OCI-M2 (cell line): ENCODE results near the gene TXNDC12.
"Not testable (repeated sequence)": the region's sequence is repeated elsewhere in the genome, so short reads cannot be mapped to it uniquely, and the experiment has no call there.

Source experiments
- DNase-seq: peaks from one replicate; lab custom pipeline; 2025; ENCODE audit not compliant: unreplicated experiment; lab: John Stamatoyannopoulos, UW

TXNDC12 gene

DNA sequence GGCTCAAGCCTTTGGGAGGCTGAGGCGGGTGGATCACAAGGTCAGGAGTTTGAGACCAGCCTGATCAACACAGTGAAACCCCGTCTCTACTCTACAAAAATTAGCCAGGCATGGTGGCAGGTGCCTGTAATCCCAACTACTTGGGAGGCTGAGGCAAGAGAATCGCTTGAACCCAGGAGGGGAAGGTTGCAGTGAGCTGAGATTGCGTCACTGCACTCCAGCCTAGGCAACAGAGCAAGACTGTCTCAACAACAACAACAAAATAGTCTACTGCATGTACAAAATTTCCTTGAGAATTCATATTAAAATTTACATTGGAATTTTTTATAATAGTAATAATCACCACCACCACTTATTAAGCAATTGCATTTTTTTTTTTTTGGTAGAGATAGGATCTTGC, 5.7 kb downstream of the TXNDC12 start:
- not testable (repeated sequence) for DNase-seq

DNA sequence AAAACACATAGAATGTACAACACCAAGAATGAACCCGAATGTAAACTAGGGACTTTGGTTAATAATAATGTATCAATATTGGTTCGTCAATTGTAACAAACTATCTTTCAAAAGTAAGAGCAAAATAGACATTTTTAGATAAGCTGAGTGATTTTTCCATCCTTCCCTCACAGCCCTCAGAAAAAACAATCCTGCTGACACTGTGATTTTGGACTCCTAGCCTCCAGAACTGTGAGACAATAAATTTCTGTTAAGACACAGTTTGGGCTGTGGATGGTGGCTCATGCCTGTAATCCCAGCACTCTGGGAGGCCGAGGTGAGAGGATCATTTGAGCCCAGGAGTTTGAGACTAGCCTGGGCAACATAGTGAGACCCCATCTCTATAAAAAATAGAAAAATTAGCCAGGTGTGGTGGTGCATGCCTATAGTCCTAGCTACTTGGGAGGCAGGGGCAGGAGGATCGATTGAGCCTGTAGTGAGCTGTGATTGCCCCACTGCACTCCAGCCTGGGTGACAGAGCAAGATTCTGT, 9.3 kb downstream of the TXNDC12 start:
- not testable (repeated sequence) for DNase-seq

DNA sequence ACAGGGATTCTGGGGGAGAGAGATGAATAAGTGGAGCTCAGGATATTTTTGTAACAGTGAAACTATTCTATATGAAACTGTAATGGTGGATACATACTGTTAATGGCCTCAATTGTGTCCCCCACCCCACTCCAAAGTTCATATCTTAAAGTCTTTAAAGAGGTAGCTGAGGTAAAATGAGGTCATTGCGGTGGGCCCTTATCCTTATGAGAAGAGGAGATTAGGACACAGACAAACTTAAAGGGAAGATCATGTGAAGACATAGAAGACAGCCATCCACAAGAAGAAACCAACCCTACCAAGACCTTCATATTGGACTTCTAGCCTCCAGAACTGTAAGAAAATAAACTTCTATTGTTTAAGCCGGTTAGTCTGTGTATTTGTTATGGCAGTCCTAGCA, 9.8 kb downstream of the TXNDC12 start:
- DNase-seq: no peak

- DNase-seq: no peak
These were observed 13.3 kb downstream of the TXNDC12 start for GRCh38 chr1:52041551-52042185.

- no peak for DNase-seq
These were observed 17.1 kb downstream of the TXNDC12 start for GRCh38 chr1:52037909-52038308.

GRCh38 chr1:52037402-52037814, 17.6 kb downstream of the TXNDC12 start:
- DNase-seq: no peak

DNA sequence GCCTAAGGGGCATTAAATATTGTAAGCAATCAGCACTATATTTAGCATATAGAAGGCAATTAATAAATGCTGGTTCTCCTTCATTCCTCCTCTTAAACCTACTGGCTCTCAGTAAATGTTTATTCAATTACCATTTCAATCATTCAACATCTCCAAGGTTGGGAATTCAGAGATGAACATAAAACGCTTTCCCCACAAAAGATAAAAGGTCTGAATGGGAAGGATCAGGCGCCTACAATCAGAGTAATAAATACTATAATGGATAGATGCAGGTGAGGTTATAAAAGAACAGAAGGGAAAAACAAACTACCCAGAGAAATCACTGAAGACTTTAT, 21.0 kb downstream of the TXNDC12 start:
- no peak for DNase-seq

DNA sequence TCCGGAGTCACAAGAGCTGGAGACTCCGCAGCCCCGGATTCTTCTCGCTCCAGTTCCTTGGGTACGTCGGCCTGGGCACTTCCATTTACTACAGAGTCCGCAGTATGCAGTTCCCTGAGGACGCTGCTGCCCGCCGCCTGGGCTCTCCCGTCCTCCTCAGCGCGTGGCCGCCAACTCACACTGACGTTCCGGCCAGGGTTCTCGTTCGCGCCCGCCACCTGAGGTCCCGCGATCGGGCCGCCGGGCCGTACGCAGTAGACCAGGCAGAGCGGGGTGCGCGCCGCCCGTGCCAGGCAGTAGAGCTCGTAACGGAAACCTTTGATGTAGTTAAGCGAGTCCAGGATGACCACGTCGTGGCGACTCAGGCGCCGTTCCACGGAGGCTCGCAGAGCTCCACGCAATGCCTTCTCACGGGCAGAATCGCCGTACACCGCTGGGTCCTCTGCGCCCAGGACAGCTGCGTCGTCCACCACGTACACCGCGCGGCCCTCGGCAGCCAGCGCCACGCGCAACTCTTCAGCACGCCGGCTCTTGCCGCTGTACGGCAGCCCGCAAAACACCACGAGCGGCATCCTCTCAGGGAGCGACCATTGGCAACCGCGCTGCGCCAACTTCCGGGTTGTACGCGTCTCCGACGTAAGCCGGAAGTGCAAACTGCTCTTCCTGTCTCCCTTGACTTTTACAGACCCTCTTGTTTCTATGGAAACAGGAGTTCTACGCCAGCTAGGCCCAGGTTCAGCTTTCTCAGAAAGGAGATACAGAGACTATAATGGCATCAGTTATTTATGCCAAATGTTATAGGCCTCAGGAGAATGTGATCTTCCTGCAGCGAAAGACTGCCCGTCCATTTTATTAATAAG, 21.6 kb downstream of the TXNDC12 start, which contains the start of gene KTI12:
Gene KTI12 (minus strand): TSS at position 621 of the 860 bp plus-strand sequence. CDS start 49 bp downstream, at position 572.
- no peak for DNase-seq

DNA sequence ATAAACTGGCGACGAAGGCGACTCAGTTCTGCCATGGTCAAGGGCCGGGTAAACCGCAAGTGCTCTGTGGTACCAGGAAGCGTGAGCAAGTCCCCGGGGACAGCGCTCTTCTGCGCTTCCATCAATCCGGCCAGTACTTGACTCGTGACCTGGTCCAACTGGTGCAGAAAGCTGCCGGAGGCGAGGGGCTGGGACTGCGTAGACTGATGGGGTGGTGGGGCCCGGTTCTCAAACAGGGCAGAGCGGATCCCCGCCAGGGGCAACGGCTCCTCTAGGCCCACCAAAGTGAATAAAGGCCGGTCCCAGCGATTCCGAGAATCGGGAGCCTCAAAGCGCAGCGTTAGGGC, 22.2 kb downstream of the TXNDC12 start:
- DNase-seq: no peak

DNA sequence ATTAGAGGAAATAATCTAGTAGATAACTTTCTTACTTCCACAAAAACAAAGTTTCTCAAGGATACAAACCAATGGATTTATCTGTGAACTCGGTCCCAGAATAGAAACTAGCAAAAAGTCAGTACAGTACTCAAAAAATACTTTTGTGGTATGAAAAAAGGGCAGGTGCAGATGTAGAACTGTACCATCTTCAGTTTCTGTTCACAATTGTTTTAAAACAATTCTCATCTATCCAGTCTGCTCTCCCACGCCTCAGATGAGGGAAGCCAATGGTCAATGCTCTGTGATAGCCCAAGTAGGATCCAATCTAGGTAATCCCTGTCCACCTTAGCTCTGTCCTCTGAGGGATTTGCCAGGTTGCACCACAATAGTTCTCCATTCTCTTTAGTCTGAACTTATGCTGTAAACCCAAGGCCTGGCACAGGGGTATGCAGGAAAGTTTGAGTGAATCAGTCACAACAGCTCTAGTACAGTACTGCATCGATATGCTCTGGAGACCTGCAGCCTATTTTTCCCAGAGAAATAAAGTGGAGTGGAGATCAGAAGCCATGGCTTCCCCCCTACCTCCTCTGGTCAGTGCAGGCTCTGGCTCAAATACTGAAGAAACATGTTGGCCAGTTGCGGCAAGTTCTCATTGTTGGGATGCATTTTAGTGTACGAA, 22.7 kb downstream of the TXNDC12 start:
- DNase-seq: no peak

DNA sequence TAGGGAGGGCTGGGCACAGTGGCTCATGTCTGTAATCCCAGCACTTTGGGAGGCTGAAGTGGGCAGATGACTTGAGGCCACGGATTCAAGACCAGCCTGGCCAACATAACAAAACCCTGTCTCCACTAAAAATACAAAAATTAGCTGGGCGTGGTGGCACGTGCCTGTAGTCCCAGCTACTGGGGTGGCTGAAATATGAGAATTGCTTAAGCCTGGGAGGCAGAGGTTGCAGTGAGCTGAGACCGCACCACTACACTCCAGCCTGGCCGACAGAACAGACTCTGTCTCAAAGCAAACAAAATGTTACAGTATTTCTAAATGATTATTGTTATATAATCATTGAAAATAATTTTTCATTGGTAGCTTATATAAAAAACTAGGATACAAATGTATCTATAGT, 26.2 kb downstream of the TXNDC12 start:
- DNase-seq: not testable (repeated sequence)

DNA sequence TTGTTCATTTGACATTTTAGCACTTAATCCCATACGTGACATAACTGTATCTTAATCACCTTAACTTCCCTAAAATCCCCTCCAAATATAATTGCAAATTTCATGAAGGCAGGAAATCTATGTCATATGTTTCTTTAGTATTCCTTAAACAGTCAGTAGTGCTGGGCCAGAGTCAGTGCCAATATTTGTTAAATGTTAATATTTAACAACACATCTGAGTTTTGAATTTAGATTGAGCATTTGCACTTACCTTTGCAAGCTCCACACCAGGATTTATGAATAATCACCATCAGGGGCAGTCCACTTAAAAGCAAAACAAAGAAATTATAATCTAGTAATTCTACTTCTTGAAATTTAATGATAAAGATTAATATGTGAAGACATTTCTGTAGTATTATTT, 26.7 kb downstream of the TXNDC12 start:
- DNase-seq: no peak

GRCh38 chr1:52026278-52026677, 28.7 kb downstream of the TXNDC12 start:
- no peak for DNase-seq

GRCh38 chr1:52022133-52022532, 32.9 kb downstream of the TXNDC12 start:
- DNase-seq: no peak

GRCh38 chr1:52008071-52008809, 46.8 kb downstream of the TXNDC12 start:
- DNase-seq: no peak

GRCh38 chr1:52007215-52008002, 47.6 kb downstream of the TXNDC12 start:
- DNase-seq: no peak

GRCh38 chr1:52006081-52006553, 48.9 kb downstream of the TXNDC12 start:
- DNase-seq: not testable (repeated sequence)

DNA sequence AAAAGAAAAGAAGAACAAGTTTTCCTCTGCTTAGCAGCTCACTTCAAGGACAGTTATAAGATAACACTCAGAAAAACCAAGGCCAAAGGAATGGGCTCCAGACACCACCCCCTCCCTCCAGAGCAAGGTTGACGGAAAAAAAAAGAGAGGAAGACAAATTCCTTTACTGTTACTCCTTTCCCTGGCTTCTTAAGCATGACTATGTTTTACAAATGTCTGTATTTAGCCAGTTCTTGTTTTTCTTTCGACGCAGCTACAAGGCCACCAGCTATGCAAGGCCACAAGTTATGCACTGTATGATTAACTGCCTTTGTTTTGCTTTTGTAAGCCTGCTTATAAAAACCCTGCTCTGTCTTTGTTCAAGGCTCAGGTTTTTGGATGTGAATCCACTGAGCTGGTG, 49.4 kb downstream of the TXNDC12 start:
- not testable (repeated sequence) for DNase-seq

GRCh38 chr1:52003877-52004276, 51.1 kb downstream of the TXNDC12 start:
- no peak for DNase-seq
